HL-60/S4 treated with phorbol 12-myristate 13-acetate at 8.2 ng/mL for 4 days and 3 days (cell line): ENCODE data around the gene RNH1.

ENCODE experiments used
- in situ Hi-C: fragments of 300-500 bp; cut with MboI; formaldehyde crosslinking; loops from 2 replicates; pipeline ENCODE4 v1.15.0; 2022; ENCODE audit warnings: low sequenced_read_pairs

RNH1 gene

DNA sequence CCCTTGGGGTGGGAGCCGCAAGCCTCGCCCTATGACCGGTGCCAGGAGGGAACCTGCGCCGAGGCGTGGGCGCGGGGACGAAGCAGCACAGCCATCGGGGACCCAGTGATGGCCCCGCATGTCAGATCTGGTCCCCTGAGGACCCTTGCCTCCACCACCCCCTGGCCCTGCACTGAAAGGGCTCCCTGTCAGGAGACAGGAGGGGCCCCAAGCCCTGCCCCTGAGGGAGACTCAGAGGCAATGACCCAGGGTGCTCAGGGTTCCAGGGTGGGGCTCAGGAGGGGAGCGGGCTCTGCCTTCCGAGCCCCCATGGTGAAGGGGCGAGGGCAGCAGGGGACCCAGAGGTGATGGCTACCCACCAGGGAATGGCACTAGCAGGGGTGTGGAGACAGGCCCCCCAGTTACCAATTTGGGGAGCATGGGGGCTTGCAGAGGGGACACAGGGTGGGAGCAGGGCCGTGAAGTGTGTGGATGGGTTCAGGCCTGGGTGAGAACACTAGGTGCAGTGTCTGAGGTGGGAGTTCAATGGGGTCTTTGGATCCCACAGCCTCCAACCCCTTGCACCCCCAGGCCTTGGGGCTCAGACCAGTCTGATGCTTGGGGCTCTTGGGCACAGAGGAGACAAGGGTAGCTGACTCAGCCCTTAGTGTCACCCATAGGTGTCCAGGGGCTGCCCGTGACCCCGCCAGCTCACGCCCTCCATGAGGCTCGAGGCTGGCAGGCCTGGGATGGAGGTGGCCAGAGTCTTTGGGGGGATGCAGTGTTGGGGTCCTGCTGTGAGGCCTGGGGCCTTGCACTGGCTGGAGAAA, 30.8 kb upstream of the RNH1 start:
- in situ Hi-C loops: no loop called here

DNA sequence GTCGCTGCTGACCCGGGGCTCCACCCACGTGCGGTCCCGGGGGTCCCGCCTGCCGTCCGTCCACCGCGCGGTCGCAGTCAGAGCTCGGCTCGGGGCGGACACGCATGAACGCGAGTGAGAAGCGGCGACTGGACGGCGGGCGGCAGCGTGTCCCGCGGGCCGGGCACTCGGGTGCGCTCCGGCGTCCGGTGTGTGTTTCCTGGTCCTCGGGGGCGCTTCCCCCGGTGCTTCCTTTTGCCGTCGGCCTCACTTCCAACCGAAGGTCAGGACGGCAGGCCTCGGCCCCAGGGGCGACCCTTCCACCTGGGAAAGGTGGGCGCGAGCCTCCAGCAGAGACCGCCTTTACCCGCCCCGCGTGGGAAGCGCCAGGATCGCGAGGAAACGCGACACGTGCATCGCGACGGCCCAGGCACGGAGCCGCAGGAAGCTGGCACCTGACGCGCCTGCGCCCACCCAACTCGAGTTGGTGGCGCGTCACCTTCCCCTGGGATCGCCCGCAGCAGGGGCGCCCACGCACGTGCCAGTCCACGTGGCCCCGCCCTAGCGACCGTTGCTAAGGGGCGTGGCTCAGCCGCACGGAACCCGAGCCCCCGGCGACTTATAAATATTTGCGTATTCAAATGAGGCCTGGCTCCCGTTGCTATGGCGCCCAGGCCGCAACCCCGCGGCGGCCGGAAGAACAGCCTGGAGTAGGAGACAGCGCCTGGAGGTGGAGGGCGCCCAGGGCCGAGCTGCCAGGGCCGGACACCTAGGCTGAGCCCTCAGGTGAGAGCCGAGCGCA, 30.0 kb upstream of the RNH1 start, which contains the start of gene LRRC56:
Gene LRRC56 (plus strand): TSS at position 687 of the 781 bp plus-strand sequence. CDS start 3,158 bp downstream, outside the sequence.
- in situ Hi-C loops: no loop called here

DNA sequence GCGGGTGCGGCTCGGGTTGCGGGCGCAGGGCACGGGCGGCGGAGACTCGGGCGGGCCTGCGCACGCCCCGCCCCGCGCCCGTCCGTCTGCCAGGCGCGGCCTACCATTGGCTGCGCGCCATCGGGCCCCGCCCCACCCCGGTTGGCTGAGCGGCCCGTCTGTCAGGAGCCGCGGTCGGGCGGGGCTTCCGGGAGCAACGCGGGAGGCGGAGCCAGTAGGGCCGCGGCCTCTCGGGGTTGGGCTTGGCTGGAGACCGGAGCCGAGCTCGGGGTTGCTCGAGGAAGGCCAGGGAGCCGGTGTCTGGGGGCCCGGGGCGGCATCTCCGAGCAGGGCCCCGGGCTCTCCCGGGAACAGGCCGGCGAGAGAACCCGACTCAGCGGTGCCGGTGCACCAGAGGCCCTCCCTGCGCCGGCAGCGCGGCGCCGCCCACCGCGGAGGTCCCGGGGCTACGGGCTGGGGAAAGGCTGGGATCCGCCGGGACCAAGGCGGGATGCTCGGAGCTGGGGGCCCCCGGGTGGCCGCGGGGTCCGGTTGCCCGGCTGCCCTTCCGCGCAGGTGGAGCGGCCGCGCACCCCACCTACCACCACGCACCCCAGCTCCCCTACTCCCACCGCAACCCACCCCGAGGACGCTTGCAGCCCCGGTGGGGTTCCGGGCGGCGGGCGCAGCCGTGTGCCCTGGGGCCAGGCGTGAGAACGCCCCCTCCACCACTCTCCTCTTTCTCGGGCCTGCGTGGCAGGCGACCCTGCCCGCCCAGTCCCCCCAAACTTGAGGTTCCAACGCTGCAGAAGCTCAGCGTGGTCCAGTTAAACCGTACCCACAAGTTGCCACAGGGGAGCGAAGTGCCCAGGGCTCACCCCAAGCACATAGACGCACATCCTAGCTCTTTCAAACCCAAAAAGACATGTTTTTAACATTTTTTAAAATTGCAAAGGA, 28.7 kb upstream of the RNH1 start, which contains the start of gene HRAS:
Gene HRAS (minus strand): TSS at position 58 of the 936 bp plus-strand sequence.
- in situ Hi-C loops: no loop called here

DNA sequence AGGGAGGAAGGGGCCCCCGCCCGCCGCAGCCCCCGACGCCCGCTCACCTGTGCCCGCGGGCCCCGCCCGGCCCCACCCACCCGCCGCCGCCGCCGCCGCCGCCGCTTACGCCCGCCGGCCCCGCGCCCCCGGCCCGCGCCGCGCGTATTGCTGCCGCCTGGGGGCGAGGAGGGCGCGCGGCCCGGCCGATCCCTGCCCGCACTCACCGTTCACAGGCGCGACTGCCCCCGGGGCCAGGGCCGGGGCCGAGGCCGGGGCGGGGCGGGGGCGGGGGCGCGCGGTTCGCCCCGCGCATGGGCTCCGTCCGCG, 28.1 kb upstream of the RNH1 start:
- in situ Hi-C loops: no loop called here

DNA sequence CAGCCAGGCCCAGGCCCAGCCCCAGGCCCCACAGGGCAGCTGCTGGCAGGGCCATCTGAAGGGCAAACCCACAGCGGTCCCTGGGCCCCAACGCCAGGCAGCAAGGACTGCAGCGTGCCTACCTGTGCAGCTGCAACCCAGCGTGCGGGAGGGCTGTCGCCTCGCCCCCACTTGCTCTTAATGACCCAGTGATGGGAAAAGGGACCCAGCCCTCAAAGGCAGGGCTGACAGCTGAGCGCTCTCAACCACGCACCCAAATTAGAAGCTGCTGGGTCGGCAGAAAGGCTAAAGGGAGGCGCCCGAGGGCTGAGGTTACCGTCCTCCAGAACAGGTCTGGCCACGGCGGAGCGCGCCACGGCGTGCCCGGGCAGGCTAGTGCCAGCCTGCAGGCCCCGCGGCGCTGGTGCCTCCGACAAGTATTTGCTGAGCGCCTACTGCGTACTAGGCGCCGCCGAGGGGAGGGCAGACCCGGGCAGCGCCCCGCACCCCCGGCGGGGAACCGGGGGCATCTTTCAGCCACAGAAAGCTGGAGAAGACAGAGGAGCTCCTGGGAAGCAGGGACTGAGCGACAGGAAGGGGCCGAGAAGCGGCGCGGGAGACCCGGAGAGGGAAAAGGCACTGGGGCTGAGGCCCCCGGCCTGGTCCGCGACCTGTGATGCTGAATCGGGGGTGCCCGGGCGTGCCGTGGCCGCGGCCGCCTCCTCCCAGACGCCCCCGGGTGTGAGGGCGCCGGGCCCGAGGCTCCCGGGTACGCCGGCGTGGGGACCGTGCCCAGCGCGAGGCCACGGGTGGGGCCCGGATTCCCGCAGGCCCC, 27.6 kb upstream of the RNH1 start:
- in situ Hi-C loops: no loop called here

DNA sequence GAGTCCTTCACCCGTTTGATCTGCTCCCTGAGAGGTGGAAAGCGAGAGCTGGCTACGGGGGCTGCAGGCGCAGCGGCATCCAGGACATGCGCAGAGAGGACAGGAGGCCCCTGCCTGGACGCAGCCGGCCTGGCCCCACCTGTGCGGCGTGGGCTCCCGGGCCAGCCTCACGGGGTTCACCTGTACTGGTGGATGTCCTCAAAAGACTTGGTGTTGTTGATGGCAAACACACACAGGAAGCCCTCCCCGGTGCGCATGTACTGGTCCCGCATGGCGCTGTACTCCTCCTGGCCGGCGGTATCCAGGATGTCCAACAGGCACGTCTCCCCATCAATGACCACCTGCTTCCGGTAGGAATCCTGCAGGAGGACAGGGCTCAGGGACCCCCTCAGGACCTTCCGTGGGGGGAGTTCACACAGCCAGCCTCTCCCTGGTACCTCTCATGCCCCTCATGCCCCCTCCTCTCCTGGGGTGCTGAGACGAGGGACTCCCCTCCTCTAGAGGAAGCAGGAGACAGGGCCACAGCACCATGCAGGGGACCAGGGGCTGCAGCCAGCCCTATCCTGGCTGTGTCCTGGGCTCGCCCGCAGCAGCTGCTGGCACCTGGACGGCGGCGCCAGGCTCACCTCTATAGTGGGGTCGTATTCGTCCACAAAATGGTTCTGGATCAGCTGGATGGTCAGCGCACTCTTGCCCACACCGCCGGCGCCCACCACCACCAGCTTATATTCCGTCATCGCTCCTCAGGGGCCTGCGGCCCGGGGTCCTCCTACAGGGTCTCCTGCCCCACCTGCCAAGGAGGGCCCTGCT, 26.7 kb upstream of the RNH1 start:
- in situ Hi-C loops: no loop called here

DNA sequence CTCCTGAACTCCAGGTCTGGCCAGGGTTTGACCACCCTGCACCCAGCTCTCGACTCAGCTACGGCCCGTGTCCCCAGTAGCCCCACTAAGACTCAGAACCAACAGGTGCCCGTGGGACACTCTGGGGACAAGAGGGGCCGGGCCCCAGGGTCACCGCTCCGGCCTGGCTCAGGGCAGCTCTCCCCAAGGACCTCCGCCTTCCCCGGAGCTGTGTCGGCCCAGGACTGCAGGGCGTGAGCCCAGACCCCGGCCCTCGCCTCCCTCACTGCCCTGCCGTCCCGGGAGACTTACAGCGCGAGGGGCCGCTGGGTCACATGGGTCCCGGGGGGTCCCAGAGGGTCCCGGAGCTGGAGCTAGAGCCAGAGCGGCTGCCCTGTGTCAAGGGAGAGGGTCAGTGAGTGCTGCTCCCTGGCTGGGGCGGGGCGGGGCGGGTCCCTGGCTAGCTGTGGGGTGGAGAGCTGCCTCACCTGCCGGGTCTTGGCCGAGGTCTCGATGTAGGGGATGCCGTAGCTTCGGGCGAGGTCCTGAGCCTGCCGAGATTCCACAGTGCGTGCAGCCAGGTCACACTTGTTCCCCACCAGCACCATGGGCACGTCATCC, 26.0 kb upstream of the RNH1 start:
- in situ Hi-C loops: no loop called here

DNA sequence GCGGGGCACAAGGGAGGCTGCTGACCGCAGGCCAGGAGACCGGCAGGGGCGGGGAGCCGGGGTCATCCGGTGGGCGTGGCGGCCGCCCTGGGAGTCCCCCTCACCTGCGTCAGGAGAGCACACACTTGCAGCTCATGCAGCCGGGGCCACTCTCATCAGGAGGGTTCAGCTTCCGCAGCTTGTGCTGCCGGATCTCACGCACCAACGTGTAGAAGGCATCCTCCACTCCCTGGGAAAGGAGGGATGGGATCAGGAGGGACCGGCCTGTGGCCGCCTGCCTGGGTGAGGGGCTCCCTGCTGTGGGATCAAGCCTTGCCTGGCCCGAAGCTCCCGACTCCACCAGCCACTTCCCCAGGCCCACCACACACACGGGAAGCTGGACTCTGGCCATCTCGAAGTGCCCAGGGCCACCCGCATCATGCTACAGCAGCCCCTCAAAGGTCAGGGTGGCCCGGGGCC, 25.5 kb upstream of the RNH1 start:
- in situ Hi-C loops: no loop called here

DNA sequence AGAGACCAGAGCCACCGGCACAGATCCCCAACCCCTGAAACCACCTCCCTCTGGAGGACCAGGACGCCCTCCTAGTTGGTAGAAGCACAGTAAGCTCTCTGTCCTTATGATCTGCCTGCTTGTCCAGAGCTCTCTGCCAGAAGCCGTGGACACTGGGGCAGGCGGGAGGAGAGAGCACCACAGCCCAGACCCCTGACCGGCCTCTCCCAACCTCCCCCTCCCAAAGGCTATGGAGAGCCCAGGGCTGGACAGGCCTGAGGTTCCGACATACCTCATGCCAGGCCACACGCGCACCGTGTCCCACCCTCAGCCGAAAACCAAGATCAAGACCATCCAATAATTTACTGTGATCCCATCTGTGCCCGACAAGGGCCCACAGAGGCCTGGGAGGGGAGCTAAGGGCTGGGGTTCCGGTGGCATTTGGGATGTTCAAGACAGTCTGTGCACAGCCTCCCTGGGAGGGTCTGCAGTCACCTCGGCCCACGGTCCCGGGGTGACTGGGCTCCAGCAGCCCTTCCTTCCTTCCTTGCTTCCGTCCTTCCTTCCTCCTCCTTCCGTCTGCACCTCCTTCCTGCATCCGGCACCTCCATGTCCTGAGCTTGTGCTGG, 25.0 kb upstream of the RNH1 start:
- in situ Hi-C loops: no loop called here

DNA sequence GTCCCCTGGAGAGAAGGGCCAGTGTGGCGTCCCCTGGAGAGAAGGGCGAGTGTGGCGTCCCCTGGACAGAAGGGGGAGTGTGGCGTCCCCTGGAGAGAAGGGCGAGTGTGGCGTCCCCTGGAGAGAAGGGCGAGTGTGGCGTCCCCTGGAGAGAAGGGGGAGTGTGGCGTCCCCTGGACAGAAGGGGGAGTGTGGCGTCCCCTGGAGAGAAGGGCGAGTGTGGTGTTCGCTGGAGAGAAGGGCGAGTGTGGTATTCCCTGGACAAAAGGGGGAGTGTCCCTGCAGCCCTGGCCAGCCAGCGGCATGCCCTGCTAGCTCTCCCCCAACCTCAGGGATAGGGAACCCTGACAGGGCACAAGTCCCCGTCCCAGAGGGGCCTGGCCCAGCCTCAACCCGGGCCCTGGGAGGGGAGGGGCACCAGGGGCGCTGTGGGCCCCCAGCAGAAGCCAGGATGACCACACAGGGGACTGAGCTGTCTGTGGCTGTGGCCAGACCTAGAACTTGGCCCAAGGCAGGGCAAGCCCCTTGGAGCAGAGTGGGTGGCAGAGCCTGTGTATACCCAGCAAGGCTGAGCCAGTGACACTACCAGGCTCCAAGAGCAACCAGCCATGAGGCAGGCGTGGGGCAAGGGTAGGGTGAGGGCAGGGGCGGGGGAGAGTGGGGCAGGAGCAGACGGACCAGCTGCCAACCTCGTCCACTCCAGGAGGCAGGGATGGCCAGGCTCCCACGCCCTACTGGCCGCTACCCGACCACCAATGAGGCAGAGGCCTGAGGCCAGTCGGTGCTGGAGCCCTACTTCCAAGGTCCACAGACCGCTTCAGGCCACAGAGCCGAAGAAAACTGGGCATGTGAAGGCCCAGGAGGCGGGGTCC, 24.2 kb upstream of the RNH1 start:
- in situ Hi-C loops: no loop called here

DNA sequence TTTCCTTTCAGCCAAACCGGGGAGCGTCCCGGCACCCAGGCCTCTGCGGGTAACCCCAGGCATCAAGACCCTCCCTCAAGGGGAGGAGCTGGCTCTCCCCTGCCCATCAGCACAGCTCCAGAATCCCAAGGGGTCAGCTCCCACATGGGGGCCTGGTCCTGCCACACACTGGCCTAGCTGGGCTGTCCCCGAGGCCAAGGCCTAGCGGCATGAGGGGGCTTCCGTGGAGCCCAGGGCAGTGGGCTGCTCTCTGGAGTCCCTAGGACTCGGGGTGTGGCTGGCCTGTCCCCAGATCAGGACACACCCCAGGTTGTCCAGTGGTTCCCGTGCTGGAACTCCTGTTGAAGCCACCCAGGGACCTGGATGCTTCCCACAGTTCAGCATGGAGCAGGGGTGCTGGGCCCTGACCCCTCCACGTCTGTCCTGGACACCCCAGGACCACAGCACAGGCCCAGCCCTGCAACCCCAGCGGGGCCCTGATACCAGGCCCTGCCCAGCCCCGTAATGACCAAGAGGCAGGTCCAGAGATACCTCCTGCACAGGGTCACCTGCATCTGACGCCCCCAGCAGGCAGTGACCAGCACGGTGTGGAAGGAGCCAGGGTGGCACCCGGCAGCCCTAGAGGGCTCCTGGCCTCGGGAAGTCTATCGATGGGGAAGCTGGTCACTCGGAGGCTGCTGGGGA, 22.8 kb upstream of the RNH1 start:
- in situ Hi-C loops: no loop called here

DNA sequence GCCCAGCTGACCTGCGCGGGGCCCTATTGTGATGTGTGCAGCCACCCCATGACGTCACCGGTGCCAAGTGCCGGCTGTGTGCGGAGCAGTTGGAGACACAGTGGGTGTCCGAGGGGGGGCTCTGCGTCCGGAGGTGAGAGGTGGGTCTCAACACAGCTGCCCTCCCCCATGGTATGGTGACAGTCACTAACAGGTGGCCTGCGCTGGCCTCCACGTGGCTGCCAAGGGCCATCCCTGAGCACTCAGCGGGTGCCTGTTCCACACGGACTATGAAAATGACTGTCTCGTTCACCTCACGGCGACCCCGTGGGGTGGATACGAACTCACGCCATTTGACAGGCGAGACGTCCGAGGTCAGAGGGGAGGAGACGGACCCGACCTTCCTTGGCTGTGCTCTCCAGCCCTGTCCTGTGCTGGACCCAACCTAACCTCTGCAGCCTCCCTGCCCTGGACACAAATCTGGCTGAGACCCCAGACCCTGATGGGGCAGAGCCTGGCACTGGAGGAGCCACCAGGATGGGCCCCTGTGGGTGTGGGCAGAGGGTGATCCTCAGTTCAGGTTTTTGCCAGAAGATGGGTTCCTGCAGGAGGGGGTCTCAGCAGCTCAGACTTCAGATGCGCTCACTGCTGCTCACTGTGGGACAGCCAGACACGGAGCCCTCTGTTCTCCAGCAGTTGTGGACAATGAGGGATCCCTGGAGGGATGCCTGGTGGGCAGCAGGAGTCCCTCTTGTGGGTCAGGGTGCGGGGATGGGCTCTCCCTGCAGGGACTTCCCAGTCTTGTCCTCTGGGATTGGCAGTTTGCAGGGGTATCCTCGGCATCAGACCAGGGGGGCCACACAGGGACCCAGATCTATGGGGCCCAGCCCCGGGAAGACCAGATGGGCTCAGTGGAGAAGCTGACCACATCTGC, 22.0 kb upstream of the RNH1 start:
- in situ Hi-C loops: no loop called here

DNA sequence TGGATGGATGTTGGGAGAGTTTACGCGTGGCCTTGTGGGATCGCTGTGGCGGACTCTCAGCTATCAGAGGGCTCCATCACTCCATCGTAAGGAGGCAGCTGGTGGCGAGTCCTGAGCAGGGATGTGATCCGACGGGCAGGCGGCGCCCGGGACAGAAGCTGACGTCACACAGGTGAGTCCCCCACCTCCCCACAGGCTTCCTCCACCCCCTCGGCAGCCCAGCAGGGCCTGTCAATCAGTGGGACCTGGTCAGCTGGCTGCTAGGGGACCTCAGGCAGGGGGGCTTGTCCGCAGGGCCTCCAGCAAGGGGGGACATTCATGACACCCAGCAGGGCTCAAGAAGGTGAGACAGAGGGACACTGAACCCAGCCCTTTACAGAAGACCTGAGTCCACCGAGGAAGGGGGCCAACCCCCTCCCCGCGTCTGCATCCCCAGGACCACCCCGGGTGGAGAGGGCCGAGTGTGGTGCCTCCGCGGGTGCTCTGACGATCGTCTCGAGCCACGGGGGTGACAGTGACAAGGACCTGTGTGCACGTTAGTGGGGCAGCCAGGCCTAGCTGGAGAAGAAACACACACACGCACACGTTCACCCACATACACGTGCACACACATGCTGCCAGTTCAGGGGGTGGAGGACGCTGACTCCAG, 21.2 kb upstream of the RNH1 start:
- in situ Hi-C loops: no loop called here

DNA sequence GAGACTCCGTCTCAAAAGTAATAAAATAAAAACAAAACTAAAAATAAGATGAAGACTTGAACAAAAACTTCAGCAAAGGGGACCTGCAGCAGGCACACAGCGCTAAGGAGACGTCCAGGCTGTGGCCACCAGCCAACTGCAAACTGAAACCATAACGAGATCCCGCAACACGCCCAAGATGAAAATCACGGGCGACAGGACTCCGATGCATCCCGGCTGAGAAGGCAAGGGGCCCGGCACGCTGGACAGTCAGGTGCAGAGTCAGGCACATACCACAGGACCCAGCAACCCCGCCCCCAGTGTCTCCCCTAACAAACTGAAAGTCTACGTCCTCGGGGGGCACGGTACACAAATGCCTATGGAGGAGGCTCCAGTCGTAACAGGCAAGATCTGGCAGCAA, 19.1 kb upstream of the RNH1 start:
- in situ Hi-C loops: no loop called here

DNA sequence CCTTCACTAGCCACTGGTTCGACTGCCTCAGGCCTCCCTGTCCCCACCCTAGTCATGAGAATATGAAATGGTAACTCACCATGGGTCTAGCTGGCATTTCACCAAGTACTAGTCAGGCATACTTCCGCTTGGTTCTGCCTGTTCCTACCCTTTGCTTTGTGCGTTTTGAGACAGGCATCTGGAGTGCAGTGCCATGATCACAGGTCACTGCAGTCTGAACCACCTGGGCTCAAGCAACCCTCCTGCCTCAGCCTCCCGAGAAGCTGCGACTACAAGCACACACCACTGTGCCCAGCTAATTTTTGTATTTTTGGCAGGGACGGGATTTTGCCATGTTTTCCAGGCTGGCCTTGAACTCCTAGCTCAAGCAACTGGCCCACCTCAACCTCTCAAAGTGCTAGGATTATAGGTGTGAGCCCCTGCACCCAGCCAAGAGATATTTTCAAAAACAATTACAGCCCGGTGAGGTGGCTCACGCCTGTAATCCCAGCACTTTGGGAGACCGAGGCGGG, 14.2 kb upstream of the RNH1 start:
- in situ Hi-C loops: no loop called here
